WERI-Rb-1 (cell line): ENCODE measurements around the gene ACTA2.

Source experiments
- DNase-seq: peaks from one replicate; pipeline ENCODE4 v3.0.0-alpha.2; 2020
- H3K27ac ChIP-seq: fragments of 250-450 bp; sonication (Bioruptor Pico); 2 replicates; pipeline ENCODE4 v1.5.1; 2020; ENCODE audit warnings: mild to moderate bottlenecking, moderate library complexity
- H3K27me3 ChIP-seq: fragments of 250-450 bp; sonication (Bioruptor Pico); 2 replicates; pipeline ENCODE4 v1.5.1; 2021; ENCODE audit warnings: mild to moderate bottlenecking, low read depth, moderate library complexity; ENCODE audit not compliant: insufficient read depth, severe bottlenecking
- H3K36me3 ChIP-seq: fragments of 250-450 bp; sonication (Bioruptor Pico); 2 replicates; pipeline ENCODE4 v1.5.1; 2020; ENCODE audit warnings: mild to moderate bottlenecking, moderate library complexity
- H3K4me3 ChIP-seq: 2 replicates; pipeline ENCODE4 v1.5.1; 2011; ENCODE audit warnings: low read depth, mild to moderate bottlenecking, control low read depth, low read length
- H3K9me3 ChIP-seq: fragments of 250-450 bp; sonication (Bioruptor Pico); 2 replicates; pipeline ENCODE4 v1.5.1; 2021; ENCODE audit warnings: mild to moderate bottlenecking, moderate library complexity; ENCODE audit not compliant: severe bottlenecking
- TF ChIP-seq, protein P1 (sequence below): IDR thresholded peaks from 2 replicates; pipeline ENCODE4 v1.5.1; 2011; ENCODE audit warnings: low read depth, mild to moderate bottlenecking, control low read depth, inconsistent platforms, low read length

ACTA2 gene

DNA sequence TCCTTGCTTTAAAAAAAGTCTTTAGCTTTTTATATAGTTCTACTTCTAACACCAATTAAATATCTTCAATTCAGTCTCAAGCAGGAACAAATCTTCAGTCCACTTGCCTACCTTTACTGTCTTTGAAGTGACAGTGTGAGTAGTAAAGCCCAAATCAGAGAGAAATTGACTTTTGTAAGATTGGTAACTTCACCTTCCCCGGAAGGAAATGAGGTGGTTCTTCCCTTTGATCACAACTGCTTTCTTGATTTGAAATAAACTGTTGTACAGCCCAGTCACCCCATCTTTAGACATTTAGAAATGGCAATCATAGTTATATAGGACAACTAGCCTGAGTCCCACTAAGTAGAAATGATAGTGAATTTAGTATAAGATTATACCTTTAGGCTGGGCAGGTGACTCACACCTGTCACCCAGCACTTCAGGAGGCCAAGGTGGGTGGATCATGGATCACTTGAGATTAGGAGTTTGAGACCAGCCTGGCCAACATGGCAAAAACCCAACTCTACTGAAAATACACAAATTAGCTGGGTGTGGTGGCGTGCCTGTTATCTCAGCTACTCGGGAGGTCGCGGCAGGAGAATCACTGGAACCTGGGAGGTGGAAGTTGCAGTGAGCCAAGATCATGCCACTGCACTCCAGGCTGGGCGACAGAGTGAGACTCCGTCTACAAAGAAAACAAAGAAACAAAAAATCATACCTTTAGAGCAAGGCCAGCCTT lies 42.7 kb upstream of the ACTA2 start:
- TF ChIP-seq, protein P1, sequence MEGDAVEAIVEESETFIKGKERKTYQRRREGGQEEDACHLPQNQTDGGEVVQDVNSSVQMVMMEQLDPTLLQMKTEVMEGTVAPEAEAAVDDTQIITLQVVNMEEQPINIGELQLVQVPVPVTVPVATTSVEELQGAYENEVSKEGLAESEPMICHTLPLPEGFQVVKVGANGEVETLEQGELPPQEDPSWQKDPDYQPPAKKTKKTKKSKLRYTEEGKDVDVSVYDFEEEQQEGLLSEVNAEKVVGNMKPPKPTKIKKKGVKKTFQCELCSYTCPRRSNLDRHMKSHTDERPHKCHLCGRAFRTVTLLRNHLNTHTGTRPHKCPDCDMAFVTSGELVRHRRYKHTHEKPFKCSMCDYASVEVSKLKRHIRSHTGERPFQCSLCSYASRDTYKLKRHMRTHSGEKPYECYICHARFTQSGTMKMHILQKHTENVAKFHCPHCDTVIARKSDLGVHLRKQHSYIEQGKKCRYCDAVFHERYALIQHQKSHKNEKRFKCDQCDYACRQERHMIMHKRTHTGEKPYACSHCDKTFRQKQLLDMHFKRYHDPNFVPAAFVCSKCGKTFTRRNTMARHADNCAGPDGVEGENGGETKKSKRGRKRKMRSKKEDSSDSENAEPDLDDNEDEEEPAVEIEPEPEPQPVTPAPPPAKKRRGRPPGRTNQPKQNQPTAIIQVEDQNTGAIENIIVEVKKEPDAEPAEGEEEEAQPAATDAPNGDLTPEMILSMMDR: no peak
- Histone ChIP-seq H3K9me3 (no peaks in the 10 kb centered on the region), H3K27ac (no peak overlapping the region), H3K4me3 (no peak overlapping the region), H3K27me3 (no peaks in the 10 kb centered on the region), H3K36me3 (no peaks in the 10 kb centered on the region)
- DNase-seq: no peak

DNA sequence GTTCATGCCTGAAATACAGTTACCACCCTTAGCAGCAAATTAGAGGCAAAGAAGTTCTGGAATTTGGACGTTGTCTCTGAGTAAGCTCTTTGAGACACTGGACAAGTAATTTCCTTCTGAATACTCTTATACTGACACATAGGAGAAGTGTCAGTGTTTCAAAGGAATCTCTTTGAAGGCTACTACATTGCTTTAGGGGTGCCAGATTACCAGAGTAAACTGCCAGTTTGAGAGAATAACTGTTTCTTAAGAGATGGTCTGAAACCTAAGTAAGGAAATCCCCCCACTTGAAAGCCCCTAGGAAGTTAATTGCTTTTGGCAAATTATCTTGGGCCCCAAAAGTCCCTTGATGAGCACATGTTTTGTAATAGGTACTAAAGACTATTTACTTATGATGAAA lies 41.4 kb upstream of the ACTA2 start:
- DNase-seq: no peak
- TF ChIP-seq, protein P1: no peak
- H3K27ac ChIP-seq: no peak overlapping the region

DNA sequence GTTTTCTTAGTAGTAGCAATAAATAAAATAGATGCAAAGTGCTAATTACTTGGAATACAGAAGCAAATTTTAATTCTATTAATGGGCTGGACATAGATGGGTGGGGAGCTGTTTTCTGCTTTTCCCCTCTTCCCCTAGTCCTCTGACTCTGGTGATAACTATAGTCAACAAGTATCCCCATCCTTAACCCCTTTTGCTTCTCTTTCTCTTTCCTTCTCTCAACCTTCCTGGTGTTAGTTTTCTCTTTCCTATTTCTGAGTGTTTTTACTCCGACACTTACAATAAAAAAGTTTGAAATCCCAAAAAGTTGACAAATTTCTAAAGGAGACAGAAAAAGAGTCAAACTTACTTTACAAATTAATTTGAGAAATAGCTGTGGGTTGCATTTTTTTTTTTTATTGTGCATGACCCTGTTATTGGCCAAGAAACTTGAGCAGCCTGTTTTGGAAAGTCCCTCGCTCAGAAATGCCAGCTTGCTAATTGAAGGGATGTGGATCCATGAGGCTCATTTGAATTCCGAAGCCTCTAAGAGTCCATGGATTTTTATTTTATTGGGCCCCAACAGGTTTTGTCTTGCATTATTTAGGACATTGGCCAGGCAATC lies 40.5 kb upstream of the ACTA2 start:
- Histone ChIP-seq H3K27ac (no peak overlapping the region), H3K4me3 (no peak overlapping the region)
- DNase-seq: no peak

More for the DNA sequence above, 41.4 kb upstream of the ACTA2 start:
- Histone ChIP-seq H3K36me3 (no peaks in the 10 kb centered on the region), H3K4me3 (no peak overlapping the region), H3K9me3 (no peaks in the 10 kb centered on the region), H3K27me3 (no peaks in the 10 kb centered on the region)

DNA sequence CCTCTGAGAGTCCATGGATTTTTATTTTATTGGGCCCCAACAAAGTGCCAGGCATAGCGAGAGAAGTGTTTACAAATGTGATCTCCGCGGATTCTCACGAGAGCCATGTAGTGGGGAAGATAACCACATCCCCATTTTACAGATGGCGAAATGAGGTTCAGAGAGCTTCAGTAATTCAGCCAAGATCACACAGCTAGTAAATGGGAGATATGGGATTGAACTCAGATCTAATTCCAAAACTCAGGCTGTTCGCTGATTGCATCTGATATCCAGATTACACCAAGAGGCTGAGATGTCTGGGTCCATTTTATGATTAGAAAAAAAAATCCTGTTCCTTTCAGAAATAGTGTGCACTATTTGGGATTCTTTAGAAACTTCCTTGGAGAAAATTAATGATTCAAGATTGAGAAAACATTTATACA lies 39.3 kb upstream of the ACTA2 start:
- Histone ChIP-seq H3K4me3 (peak overlapping the region; percentile 86), H3K27ac (peak overlapping the region; percentile 35; the same call in 1 of the 2 replicates), H3K27me3 (no peaks in the 10 kb centered on the region), H3K9me3 (no peaks in the 10 kb centered on the region), H3K36me3 (no peaks in the 10 kb centered on the region)
- TF ChIP-seq, protein P1: no peak
- DNase-seq: no peak

More for the DNA sequence above, 40.5 kb upstream of the ACTA2 start:
- TF ChIP-seq, protein P1: no peak
- Histone ChIP-seq H3K9me3 (no peaks in the 10 kb centered on the region), H3K27me3 (no peaks in the 10 kb centered on the region), H3K36me3 (no peaks in the 10 kb centered on the region)

DNA sequence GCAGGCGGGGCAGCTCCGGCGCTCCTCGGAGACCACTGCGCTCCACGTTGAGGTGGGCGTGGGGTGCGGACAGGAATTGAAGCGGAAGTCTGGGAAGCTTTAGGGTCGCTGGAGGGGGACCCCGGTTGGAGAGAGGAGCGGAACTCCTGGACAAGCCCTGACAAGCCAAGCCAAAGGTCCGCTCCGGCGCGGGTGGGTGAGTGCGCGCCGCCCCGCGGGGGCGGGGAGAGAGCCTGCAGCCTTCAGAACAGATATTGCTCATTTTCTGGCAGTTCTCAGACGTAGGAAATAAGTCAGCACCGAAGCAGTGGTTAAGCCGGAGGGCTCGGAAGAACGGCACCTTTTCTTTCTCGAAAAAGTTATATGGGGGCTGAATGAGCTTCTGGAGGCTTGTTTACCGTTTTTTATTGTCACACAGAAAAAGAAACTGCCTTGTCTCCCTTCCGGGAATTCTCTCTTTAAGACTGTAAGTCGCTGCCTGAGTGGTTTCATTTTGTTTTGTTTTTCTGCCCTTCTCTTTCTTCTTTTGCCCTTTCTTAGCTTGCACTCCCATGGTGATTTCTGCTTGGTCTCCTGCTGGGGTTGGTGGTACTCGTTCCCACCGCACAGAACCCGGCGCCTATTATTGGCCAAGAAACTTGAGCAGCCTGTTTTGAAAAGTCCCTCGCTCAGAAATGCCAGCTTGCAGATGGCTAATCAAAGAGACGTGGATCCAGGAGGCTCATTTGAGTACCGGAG lies 38.8 kb upstream of the ACTA2 start:
- Histone ChIP-seq H3K4me3 (peak overlapping the region; percentile 86), H3K36me3 (no peaks in the 10 kb centered on the region), H3K9me3 (no peaks in the 10 kb centered on the region), H3K27me3 (no peaks in the 10 kb centered on the region), H3K27ac (peak overlapping the region; percentile 35)
- TF ChIP-seq, protein P1: no peak; the same call in 1 of the 2 replicates
- peak; percentile 56 for DNase-seq
